HG03565 (cell line): Measurements from ENCODE around the gene OR4F6.
"Not testable (repeated sequence)": the region's sequence is repeated elsewhere in the genome, so short reads cannot be mapped to it uniquely, and the experiment has no call there.

Source experiments
- ATAC-seq: cut with Tn5 transposase; IDR thresholded peaks from one replicate; pipeline ENCODE4 v1.9.1; 2021; ENCODE audit warnings: mild to moderate bottlenecking, moderate library complexity; ENCODE audit not compliant: unreplicated experiment

The OR4F6 gene, protein sequence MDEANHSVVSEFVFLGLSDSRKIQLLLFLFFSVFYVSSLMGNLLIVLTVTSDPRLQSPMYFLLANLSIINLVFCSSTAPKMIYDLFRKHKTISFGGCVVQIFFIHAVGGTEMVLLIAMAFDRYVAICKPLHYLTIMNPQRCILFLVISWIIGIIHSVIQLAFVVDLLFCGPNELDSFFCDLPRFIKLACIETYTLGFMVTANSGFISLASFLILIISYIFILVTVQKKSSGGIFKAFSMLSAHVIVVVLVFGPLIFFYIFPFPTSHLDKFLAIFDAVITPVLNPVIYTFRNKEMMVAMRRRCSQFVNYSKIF

DNA sequence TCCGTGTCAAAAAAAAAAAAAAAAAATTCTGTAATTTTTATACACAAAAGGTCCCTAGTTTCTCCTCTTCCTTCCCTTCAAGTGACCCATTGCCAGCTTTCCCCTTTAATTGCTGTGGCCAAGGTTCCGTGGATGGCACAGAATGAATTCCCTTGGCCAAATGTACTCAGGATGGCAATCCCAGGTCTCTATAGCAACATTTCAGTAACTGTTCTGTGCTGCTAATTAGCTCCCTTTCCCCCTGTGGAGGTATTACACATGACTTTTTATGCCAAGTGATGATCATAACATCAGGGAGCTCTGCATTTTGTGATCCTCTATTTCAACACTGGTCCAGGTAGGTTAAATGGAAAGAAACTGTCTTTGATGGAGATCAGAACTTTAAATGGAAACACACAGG is at the start of gene OR4F6:
OR4F6 (plus strand) TSS at position 301 of the 400 bp plus-strand sequence. CDS start 2,211 bp downstream, outside the sequence.
- no peak for ATAC-seq

DNA sequence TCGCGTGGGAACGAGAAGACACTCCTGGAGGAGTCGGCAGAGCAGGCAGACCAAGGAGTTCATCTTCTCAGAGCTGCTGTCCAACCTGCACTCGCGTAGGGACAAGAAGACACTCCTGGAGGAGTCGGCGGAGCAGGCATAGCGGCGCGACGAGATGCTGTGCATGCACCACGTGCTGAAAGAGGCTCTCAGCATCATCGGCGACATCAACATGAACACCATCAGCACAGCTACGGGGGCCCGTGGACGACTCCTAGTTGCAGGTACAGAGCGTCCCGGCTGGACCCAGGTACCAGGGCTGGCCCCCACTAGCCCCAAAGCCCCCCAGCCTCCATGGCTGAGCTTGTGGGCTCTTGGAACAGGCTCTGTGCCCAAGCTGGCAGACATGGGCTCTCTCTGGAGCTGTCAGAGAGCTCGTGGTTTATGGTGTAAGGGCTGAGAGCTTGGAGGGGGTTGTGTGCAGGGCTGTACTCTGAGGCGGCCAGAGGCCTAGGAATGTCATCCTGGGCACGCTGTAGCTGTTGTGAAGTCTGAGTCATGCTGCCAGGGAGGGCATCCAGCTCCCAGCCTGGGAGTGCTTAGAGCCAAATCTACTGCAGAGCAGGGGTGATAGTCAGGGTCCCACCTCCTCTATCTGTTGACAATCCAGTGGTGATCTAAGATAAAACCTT is 38.5 kb upstream of the OR4F6 start:
- ATAC-seq = not testable (repeated sequence)

DNA sequence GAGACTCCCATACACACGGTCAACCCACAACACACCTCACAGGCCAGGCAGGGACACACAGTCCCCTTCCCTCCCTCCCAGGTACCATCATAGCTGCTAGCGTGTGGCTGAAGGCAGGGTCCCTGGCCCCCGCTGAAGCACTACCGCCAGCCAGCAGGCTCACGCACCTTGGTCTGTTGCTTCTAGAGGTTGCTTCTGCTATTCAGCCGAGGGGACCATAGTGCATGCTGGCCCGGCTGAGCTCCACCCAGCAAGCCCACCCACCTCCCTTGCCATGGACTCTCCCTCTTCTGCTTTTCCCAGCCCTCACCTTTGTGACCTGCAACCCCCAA is 38.0 kb upstream of the OR4F6 start:
- ATAC-seq = not testable (repeated sequence)

DNA sequence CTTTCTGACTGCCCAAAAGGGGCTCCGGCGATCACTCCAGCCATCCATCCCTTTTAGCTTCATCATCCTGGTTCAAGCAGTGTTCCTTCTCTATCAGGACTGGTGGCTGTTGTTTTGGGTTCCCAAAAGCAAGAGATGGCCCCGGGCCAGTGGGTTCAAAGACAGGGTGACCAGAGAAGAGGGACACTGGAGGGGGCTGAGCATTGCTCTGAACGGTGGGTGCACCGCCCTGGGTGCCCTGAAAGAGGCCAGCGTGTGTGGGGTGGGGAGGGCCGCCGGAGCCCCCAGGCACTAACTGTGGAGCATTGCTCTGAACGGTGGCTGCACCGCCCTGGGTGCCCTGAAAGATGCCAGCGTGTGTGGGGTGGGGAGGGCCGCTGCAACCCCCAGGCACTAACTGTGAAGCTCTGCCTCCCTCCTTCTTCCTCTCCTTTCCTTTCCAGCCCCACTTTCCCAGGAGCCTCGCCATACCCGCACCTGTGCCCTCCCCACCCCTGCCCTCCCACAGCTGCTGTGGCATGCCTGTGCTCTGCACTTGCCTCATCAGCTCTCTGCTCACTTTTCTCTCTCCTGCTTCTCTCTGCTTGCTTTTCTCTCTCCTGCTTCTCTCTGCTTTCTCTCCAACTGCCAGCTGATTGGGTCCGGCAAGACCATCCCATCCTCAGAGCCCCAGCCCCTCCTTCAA is 37.4 kb upstream of the OR4F6 start:
- no peak for ATAC-seq

DNA sequence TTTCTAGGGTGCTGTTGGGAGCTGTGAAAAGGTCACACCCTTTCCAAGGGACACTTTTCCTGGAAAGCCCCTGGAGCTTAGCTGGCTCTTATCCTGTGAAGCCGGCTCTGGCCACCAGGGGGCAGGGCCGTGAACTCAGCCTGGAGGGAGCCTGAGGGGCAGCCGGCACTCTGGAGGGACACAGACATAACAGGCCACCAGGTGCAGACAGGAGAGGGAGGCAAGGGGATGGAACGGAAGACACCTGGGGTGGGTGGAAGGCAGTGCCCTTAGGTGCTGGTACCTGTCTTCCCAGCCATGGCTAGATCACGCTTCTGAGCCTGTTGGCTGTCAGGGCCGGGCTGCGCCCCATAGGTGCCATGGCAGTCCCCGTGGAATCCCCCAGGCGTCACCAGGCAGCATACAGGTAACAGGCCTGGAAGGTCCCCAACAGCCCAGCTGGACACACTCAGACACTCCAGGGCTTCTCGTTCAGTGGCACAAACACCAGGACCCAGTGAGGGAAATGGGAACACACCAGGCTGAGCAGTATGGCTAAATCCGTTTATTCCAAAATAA is 36.1 kb upstream of the OR4F6 start:
- ATAC-seq = not testable (repeated sequence)

DNA sequence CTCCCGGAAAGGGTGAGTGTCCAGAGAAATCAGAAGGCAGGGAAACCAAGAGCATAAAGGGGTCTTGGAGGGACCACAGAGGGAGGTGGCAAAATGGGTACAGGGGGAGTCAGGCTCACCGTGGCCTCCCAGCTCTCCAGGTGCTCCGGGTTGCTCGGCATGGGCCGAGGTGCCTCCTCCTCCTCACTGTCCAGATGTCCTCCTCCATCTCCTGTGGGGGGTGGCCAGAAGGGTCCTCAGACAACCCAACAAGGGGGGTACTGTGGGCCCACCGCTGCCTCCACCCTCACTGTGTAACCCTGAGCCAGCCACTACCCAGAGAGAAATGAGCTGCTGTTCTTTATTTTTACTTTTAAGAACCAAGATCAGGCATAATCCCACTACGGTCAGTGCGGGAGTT is 30.4 kb upstream of the OR4F6 start:
- no peak for ATAC-seq

DNA sequence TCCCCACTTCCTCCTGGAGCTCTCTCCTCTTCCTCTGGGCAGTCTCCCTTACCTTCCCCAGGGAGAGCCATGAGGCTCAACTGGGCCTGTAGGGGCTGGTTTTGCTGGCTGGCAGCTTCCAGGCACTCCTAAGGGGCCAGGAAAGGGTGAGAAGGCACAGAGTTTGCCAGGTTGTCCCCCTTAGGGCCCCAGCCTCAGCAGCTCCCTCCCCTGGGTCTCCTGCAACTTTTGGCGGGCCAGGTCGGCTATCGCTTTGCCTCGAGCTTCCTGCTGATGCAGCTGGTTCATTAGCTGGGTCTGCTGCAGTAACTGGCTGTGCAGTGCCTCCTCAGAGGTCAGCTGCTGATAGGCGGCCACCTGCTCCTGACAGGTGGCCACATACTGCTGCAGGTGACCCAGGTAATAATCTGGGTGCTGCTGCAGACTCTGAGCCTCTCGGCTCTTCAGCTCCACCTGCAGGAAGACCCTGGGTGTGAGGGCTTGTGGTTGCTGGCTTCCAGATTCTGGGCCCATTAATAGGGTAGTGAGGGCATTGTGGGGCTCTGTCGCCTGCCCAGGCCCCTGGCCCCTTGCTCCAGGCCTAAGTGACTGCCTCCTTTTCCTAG is 29.7 kb upstream of the OR4F6 start:
- no peak for ATAC-seq

DNA sequence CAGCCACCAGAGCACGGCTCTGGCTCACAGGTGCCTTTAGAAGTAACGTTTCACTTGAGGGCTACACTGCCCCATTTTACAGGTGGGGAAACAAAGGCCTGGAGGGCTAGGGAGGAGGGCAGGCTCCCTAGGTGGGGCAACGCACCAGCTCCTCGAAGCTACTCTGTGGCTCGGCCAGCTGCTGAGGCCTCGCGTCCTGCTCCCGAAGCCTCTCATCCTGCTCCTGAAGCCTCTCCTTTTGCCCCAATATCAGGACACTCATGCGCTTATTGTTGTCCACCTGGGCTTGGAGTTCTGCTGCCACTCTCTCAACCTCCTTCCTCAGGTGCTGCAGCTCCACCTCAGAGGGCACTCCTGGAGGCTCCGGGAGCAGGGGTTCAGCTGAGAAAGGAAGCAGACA is 28.2 kb upstream of the OR4F6 start:
- ATAC-seq = no peak

DNA sequence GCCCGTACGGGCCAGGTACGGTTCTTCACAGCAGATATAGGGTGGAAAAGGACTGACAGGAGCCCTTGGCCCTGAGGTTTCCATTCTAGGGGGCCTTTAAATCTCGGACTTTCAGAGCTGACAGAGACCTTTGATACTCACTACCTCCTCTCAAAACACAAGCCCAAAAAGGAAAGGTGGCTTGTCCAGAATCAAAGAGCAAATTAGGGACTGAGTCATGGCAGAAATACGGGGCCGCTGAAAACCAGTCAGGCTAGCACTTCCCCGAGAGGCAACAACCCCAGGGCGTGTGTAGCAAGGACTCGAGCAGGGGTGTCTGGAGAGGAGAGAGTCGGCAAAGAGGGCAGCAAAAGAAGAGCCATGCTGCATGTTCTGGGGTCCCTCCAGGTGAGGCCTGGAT is 24.7 kb upstream of the OR4F6 start:
- ATAC-seq = not testable (repeated sequence)

DNA sequence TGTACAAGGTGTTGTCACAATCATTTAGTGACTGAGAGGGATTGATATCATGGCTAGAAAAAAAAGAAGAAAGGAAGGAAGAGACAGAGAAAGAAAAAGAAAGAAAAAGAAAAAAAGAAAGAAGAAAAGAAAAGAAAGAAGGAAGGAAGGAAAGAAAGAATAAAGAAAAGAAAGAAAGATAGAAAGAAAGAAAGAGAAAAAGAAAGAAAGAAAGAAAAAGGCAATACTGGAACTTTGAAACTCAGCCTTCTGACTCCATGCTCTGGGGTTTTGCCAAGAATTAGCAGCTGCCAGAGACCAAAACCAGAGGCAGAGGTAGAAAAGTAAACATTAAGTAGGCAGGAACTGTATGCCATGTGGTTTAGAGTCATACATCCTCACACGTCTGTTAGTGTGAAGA is 23.1 kb upstream of the OR4F6 start:
- not testable (repeated sequence) for ATAC-seq

DNA sequence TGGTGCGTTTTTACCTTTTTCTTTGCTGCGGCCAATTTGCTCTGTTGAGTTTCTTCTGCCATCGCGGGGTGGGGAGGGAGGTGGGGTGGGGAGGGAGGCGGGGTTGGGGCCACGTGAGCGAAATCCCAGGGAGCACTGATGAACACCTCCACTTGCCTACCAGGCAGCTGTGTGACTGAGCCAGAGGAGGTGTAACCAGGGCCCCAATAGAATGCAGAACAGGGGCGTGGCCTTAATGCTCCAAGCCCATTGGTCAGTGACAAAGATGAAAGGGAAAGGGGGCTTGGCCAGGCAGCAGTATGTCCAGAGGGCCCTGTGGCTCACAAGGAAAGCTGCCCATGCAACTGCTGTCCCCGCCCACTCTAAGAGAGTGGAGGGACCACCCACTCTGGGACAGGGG is 21.4 kb upstream of the OR4F6 start:
- no peak for ATAC-seq

DNA sequence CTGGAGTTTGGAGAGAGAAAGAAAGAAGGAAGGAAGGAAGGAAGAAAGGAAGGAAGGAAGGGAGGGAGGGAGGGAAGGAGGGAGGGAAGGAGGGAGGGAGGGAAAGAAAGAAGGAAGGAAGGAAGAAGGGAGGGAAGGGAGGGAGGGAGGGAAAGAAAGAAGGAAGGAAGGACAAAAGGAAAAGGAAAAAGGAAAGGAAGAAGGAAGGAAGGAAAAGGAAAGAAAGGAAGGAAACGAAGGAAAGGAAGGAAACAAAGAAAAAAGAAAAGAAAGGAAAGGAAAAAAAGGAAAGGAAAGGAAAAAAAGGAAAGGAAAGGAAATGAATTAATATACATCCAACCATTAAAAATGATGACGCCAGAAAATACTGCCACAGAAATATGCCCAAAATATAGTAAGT is 18.7 kb upstream of the OR4F6 start:
- ATAC-seq = no peak

DNA sequence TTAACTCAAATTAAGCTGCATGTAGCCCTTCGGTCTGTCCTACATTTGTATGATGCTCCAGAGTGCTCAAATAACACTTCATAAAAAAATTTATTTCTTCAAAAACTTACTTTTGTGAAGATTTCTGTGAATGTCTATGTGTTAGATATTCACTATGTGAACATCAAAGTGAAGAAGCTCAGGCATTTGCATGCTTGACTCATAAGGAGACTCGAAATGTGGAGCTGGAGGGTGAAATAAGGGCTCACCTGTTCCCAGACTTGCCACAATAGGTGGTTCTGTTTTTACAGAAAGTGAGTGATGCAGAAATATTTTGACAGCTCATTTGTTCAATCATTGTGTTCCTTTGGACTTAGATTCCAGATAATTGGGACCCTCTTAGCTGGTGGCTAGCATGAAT is 16.9 kb upstream of the OR4F6 start:
- peak; percentile 43 for ATAC-seq

DNA sequence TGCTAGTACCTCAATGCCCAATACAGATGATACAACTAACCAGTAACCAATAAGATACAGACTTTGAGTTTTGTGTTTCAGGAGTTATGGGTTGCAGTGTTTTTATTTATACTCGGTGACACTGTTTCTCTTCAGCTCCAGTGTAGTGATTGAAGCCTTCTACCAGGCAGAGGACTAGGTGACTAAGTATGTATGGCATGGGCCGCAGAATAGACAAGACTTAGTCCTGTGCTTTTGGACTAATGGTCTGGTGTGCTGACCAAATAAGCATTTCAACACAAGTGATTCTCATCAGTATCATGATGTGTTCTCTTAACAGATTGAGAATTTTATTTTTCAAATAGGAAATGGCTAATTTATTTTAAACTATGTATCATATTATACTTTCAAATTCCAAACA is 15.3 kb upstream of the OR4F6 start:
- not testable (repeated sequence) for ATAC-seq

DNA sequence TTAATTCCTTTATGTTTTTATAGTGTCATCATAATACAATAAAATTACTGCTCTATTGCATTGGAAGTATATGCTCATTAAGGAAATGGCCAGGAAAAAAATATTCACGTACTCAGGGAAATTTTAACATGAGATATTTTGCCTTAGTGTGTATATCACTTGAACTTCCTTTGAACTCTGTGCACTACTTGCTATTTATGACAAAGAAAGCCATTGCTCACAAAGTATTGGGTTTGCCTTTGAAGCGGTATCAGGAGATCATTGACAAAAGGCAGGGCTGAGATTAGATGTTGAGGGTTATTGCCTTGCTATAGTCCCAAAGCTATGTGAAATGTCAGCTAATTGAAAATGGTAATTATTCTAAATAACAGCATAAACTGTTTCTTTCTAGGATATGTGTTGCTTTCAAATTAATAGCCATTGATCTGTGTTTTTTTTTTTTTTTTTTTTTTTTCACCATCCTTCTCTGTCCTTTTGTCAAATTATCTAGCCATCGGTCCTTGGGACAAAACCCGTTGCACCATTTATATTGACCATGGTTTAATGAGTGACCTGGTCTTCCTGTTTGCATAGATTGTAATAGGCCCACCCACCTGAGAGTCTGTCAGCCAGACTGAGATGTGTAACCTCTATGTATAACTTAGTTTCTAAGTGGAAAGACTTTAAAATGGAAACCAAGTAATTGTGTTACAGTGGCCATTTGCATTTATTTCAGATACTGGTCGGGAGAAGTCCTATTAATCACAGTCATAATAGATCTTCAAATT is 14.6 kb upstream of the OR4F6 start:
- not testable (repeated sequence) for ATAC-seq

DNA sequence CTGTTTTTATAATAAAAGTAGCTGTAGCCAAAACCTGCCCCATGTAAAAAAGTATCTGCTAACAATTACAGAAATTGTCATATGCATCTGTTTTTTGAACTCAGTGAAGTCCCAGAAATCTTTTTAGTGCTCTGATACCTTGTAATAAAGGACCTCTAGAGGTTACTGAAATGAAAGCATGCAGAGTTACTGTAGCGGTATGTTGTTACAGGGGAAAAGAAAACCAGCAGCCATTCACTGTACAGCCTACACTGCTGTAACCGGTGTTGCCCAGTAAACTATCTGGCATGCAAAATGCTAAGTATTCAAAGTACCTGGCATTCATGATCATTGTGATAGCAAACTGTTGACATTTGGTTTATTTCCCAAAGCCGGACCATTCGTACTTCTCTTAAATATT is 12.6 kb upstream of the OR4F6 start:
- ATAC-seq = not testable (repeated sequence)

DNA sequence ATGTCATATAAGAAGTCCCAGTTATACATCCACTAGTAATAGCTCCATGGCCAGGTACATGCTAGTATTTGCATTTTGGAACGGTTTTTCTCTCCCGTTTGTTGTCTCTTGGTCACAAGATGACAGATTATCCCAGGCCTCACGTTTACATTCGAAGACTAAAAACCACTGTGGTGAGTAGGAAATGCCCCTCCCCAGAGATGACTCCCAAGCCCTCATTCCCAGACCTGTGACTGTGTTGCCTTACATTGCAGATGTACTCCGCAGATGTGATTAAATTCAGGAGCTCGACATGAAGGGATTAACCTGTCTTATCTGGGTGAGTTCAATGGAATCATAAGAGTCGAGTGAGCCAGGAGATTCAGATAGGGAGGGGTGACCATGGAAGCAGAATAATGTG is 9.3 kb upstream of the OR4F6 start:
- not testable (repeated sequence) for ATAC-seq

DNA sequence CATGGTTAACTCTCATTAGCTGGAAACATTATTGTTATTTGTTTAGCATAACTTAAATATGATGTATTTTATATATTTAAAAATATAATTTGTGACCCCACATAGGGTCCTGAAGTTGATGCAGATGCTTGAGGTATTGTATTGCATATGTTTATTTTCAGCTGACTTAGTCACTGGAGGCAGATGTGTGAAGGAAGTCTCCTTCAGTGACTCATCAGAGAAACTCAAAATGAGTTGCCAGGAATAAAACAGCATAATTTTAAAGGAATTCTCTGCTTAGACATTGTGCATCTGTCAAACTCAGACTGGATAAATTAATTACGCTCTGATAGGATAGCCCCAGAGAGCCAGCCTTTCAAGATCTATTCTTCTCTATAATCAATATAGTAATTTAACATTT is 7.9 kb upstream of the OR4F6 start:
- no peak for ATAC-seq

DNA sequence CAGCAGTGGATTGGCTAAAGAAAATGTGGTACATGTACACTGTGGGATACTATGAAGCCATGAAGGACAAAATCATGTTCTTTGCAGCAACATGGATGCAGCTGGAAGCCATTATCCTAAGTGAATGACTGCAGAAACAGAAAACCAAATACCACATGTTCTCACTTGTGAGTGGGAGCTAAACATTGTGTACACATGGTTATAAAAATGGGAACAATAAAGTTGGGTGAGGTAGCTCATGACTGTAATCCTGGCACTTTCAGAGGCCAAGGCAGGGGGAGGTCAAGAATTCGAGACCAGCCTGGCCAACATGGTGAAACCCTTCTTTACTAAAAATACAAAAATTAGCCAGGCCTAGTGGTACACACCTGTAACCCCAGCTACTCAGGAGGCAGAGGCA is 3.6 kb upstream of the OR4F6 start:
- no peak for ATAC-seq

DNA sequence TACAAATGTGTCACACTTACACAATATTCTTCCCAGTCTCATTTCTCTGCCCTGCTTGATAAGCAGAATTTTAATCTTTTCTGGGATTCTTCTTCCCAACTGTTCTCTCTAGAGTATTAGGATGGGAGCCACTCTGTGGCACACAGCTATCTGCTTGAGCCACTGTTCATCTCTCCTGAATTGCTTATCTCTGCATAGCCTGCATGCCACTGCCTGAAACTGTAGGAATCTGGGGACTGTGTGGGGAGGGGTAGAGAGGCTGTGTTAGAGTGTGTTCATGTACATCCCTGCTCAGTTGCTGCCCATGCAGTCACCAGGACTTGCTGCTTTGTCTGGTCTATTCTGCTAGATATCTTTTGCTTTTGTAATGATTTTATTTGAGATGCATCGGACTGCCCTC is 2.3 kb upstream of the OR4F6 start:
- no peak for ATAC-seq

DNA sequence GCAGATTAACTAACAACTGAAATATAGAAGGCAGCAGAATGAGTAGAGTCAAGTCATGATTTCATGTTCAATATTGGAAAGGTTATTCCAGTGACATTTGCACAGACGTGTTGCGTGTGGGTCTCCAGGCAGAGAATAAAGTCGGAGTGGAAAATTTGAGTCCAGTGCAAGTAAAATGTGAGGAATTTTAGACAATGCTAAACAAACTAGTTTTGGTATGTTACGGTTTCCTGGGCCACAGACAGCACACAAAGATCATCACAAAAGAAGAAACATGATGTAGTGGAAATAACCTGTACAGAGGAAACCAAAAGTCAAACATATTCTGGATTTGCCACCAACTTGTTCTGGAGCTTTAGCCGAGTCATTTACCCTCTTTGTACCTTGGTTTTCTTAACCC is 367 bp downstream of the OR4F6 start:
- no peak for ATAC-seq
